Breast epithelium (tissue), 3 donors: ENCODE data around the gene ABHD11.

ENCODE experiments used
- CTCF ChIP-seq, 3 donors: fragments of 450-650 bp; IDR thresholded peaks; one replicate each; pipeline ENCODE4 v1.5.1; 2016 to 2017; ENCODE audit warnings: antibody characterized with exemption in 3 of 3, mild to moderate bottlenecking in 3 of 3, moderate library complexity in 3 of 3
- POLR2A ChIP-seq: fragments of 450-650 bp; IDR thresholded peaks from one replicate; pipeline ENCODE4 v1.6.1; 2016; ENCODE audit warnings: antibody characterized with exemption, mild to moderate bottlenecking, moderate library complexity
- POLR2AphosphoS5 ChIP-seq, 3 donors: sonication (generic); formaldehyde crosslinking; IDR thresholded peaks; one replicate each; pipeline ENCODE4 v1.6.1; 2017; ENCODE audit warnings: antibody characterized with exemption in 3 of 3

- TF ChIP-seq CTCF (IDR thresholded peaks at IDR 0.05), result no peak
- no peak for TF ChIP-seq POLR2AphosphoS5 (IDR thresholded peaks at IDR 0.05)
- TF ChIP-seq POLR2A, result no peak
Observed at GRCh38 chr7:73717025-73717807, 21.4 kb downstream of the ABHD11 start.
